Measurements from ENCODE around the gene NEXMIF.
"Not testable (repeated sequence)": the region's sequence is repeated elsewhere in the genome, so short reads cannot be mapped to it uniquely, and the experiment has no call there.

The NEXMIF gene

GRCh38 chrX:74788545-74789086 lies 136.6 kb downstream of the NEXMIF start:
- no peak for DNase-seq

- DNase-seq: no peak
Measured at GRCh38 chrX:74784629-74785028, 140.6 kb downstream of the NEXMIF start.

- DNase-seq: no peak
Measured at GRCh38 chrX:74781507-74782034, 143.7 kb downstream of the NEXMIF start.

GRCh38 chrX:74779175-74779574 lies 146.1 kb downstream of the NEXMIF start:
- no peak for DNase-seq

- no peak for DNase-seq
Measured at GRCh38 chrX:74774988-74775387, 150.3 kb downstream of the NEXMIF start.

- DNase-seq: no peak
Measured at GRCh38 chrX:74736450-74736849, 188.8 kb downstream of the NEXMIF start.

- no peak for DNase-seq
Measured at GRCh38 chrX:74705269-74705668, 220.0 kb downstream of the NEXMIF start.

GRCh38 chrX:74701343-74701742 lies 223.9 kb downstream of the NEXMIF start:
- not testable (repeated sequence) for DNase-seq

- no peak for DNase-seq
Measured at GRCh38 chrX:74684466-74684865, 240.8 kb downstream of the NEXMIF start.
